Loucy (cell line): ENCODE measurements around the gene CHST11.

Experiments
- CTCF ChIP-seq: fragments of 200-600 bp; sonication (generic); conservative IDR thresholded peaks from 2 replicates; pipeline ENCODE4 v1.5.1; 2014; ENCODE audit warnings: mild to moderate bottlenecking, antibody characterized with exemption, low read length
- EZH2phosphoT487 ChIP-seq: fragments of 200-600 bp; IDR thresholded peaks from 2 replicates; pipeline ENCODE4 v1.6.1; 2018; ENCODE audit warnings: antibody characterized with exemption, mild to moderate bottlenecking, moderate library complexity, borderline replicate concordance

GRCh38 chr12:104448451-104448850 lies 8.3 kb upstream of the CHST11 start:
- no peak for TF ChIP-seq CTCF
- TF ChIP-seq EZH2phosphoT487: no peak
